ENCODE results near the gene EML4. TPM values are rescaled to one million over a fixed set of nuclear protein-coding genes. Genes with fewer than 3 reads are reported as not detected.
A peak's percentile ranks its signal among the peaks of the same experiment; 100 is the strongest.

EML4 gene
- total and polyA plus RNA-seq, 10 of the 15 experiments (the other 5 are each of a cell fraction or from before 2014, with no cell fraction given): 23.1 to 91.3 (median 77.4) TPM

DNA sequence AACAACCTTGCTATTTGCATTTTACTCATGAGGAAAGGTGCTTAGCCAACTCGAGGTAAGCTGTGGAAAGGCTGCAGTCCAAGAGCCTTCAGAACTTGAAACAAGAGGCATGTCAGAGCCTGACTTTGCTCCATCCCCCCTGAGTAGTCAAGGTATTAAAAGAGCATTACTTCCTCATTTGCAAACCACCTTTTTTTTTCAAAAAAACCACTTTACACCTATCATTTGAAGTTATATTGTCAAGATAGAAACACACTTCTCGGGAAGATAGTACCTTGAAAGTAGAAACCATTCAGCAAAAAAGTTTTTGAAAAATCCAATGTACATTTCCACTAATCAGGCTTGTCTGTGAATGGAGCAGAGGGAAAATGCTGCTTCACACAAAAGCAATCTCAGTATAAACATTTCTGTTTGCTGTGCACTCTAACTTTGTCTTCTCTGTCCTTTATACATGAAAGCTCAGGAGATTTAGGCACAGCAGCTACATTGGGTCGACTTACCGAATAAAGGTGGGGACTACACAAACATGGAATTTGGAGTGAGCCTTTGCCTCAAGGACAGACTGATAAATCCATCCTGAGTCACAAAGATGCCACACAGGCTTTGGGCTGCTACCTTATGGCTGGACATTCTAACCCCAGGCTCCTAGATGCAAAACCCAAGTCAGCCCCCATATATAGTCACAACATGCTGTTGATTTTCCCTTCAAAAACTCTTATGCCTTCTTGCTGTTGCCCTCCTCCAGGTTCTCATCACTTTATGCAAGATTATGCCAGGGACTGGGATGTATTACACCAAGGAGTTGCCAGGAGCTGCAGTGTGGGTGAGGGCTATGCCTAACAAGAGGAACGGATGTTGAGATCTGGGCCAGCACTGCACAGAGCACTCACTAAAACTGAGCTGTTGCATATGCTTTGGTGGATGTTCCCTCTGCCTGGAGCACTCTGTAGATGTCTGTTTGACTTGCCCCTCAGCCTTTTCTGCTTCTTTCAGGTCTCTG lies 41.4 kb upstream of the EML4 start:
- BruUV-seq (replicated peaks): no TSS peak
- intact Hi-C loops (cut with micrococcal nuclease; ENCODE audit: unreplicated experiment): loop anchor here (1.0 kb wide), 1 partner anchor 25 kb away; no protein-coding TSS in a partner anchor
- ChIA-PET SMC1A (ENCODE audit: uncharacterized antibody, unreplicated experiment) (interaction anchor here (0.6 to 7.2 kb wide), 14 partner anchors 8 to 1438 kb away, joined by 3 to 87 read pairs (median 8); no protein-coding TSS in a partner anchor), CTCF (interaction anchor here (0.6 to 3.4 kb wide), 10 partner anchors 9 to 129 kb away, joined by 3 to 23 read pairs (median 5); no protein-coding TSS in a partner anchor), RAD21 (ENCODE audit: unreplicated experiment) (interaction anchor here (0.9 to 6.2 kb wide), 7 partner anchors 10 to 69 kb away, joined by 3 to 41 read pairs (median 21); no protein-coding TSS in a partner anchor), POLR2A (interaction anchor here (0.7 to 6.6 kb wide), 9 partner anchors 10 to 1703 kb away, joined by 3 to 45 read pairs (median 5); no protein-coding TSS in a partner anchor)
- DNase-seq (ENCODE audit: low read depth, low spot score) (peak; percentile 83), FAIRE-seq (peak; percentile 80), ATAC-seq (peak; percentile 77)
- no peaks in the 10 kb centered on the region for H3K79me2 ChIP-seq (ENCODE audit: control insufficient read depth, insufficient read depth, low read length)
- peak overlapping the region; percentile 65 for H3K4me2 ChIP-seq (ENCODE audit: control insufficient read depth, insufficient read depth)
- no peaks in the 10 kb centered on the region for H3K36me3 ChIP-seq (ENCODE audit: control insufficient read depth in 2 of 2, insufficient read depth in 2 of 2, low read length in 1 of 2)
- no peaks in the 10 kb centered on the region for H3K9me3 ChIP-seq (replicated peaks; ENCODE audit: control insufficient read depth, insufficient read depth, low read length)
- in situ Hi-C loops (cut with MboI): no loop called here
- H3K27ac ChIP-seq (ENCODE audit: control insufficient read depth, insufficient read depth): peak overlapping the region; percentile 73
- 34% methylated on average over 5 of the region's 5 CpGs for WGBS (ENCODE audit: insufficient coverage, insufficient replicate concordance, low lambda C conversion rate, missing lambda C conversion rate)
- H3K9ac ChIP-seq (ENCODE audit: control insufficient read depth, insufficient read depth, low read length): 0 out of 2 replicates have a peak overlapping the region, but pooled peaks have one; percentile 22
- H4K20me1 ChIP-seq (ENCODE audit: control insufficient read depth, insufficient read depth): no peaks in the 10 kb centered on the region
- H3K27me3 ChIP-seq (replicated peaks in 1 of 2; ENCODE audit: control insufficient read depth in 2 of 2, insufficient read depth in 2 of 2, low read length in 1 of 2): no peaks in the 10 kb centered on the region
- H3K4me1 ChIP-seq (ENCODE audit: control insufficient read depth, insufficient read depth, low read length): peaks cover 63% of the 10 kb centered on the region
- H2AFZ ChIP-seq (ENCODE audit: control insufficient read depth, low read depth, low read length): peak overlapping the region; percentile 46; the same call in 1 of the 2 replicates
- peak overlapping the region; percentile 47 for H3K4me3 ChIP-seq
- no peak for TF ChIP-seq KLF5 (IDR thresholded peaks at IDR 0.05; ENCODE audit: partially characterized antibody)
- TF ChIP-seq IKZF2 (IDR thresholded peaks at IDR 0.05): peak; percentile 80 to 83
- TF ChIP-seq SMAD1 (IDR thresholded peaks at IDR 0.05; ENCODE audit: low read depth, partially characterized antibody): no peak
- TF ChIP-seq, protein P1, sequence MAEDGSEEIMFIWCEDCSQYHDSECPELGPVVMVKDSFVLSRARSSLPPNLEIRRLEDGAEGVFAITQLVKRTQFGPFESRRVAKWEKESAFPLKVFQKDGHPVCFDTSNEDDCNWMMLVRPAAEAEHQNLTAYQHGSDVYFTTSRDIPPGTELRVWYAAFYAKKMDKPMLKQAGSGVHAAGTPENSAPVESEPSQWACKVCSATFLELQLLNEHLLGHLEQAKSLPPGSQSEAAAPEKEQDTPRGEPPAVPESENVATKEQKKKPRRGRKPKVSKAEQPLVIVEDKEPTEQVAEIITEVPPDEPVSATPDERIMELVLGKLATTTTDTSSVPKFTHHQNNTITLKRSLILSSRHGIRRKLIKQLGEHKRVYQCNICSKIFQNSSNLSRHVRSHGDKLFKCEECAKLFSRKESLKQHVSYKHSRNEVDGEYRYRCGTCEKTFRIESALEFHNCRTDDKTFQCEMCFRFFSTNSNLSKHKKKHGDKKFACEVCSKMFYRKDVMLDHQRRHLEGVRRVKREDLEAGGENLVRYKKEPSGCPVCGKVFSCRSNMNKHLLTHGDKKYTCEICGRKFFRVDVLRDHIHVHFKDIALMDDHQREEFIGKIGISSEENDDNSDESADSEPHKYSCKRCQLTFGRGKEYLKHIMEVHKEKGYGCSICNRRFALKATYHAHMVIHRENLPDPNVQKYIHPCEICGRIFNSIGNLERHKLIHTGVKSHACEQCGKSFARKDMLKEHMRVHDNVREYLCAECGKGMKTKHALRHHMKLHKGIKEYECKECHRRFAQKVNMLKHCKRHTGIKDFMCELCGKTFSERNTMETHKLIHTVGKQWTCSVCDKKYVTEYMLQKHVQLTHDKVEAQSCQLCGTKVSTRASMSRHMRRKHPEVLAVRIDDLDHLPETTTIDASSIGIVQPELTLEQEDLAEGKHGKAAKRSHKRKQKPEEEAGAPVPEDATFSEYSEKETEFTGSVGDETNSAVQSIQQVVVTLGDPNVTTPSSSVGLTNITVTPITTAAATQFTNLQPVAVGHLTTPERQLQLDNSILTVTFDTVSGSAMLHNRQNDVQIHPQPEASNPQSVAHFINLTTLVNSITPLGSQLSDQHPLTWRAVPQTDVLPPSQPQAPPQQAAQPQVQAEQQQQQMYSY (CRISPR knock-in tag; IDR thresholded peaks at IDR 0.05): no peak
- no peak for TF ChIP-seq STAT1 (conservative IDR thresholded peaks at IDR 0.05)
- 0 out of 2 replicates have a peak, but pooled peaks have one; percentile 32 for TF ChIP-seq POLR2A (IDR thresholded peaks at IDR 0.05; ENCODE audit: low read depth, low read length)
- no peak for TF ChIP-seq NR2C2 (IDR thresholded peaks at IDR 0.05; ENCODE audit: borderline replicate concordance, control insufficient read depth, insufficient read length, low read depth)
- TF ChIP-seq, protein P2, sequence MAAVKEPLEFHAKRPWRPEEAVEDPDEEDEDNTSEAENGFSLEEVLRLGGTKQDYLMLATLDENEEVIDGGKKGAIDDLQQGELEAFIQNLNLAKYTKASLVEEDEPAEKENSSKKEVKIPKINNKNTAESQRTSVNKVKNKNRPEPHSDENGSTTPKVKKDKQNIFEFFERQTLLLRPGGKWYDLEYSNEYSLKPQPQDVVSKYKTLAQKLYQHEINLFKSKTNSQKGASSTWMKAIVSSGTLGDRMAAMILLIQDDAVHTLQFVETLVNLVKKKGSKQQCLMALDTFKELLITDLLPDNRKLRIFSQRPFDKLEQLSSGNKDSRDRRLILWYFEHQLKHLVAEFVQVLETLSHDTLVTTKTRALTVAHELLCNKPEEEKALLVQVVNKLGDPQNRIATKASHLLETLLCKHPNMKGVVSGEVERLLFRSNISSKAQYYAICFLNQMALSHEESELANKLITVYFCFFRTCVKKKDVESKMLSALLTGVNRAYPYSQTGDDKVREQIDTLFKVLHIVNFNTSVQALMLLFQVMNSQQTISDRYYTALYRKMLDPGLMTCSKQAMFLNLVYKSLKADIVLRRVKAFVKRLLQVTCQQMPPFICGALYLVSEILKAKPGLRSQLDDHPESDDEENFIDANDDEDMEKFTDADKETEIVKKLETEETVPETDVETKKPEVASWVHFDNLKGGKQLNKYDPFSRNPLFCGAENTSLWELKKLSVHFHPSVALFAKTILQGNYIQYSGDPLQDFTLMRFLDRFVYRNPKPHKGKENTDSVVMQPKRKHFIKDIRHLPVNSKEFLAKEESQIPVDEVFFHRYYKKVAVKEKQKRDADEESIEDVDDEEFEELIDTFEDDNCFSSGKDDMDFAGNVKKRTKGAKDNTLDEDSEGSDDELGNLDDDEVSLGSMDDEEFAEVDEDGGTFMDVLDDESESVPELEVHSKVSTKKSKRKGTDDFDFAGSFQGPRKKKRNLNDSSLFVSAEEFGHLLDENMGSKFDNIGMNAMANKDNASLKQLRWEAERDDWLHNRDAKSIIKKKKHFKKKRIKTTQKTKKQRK (IDR thresholded peaks at IDR 0.05; ENCODE audit: low read depth, low read length): no peak
- TF ChIP-seq ZNF274 (IDR thresholded peaks at IDR 0.05; ENCODE audit: insufficient read depth, insufficient read length): no peak
- no peak for TF ChIP-seq HDGF (IDR thresholded peaks at IDR 0.05)
- TF ChIP-seq LARP7 (IDR thresholded peaks at IDR 0.05): no peak
- TF ChIP-seq, protein P3, sequence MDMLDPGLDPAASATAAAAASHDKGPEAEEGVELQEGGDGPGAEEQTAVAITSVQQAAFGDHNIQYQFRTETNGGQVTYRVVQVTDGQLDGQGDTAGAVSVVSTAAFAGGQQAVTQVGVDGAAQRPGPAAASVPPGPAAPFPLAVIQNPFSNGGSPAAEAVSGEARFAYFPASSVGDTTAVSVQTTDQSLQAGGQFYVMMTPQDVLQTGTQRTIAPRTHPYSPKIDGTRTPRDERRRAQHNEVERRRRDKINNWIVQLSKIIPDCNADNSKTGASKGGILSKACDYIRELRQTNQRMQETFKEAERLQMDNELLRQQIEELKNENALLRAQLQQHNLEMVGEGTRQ (IDR thresholded peaks at IDR 0.05; ENCODE audit: borderline replicate concordance, low read depth, low read length): no peak
- no peak for TF ChIP-seq ZSCAN29 (IDR thresholded peaks at IDR 0.05)
- 0 out of 2 replicates have a peak, but pooled peaks have one; percentile 26 for TF ChIP-seq MTA3 (IDR thresholded peaks at IDR 0.05; ENCODE audit: borderline replicate concordance, low read length)
- TF ChIP-seq BACH1 (IDR thresholded peaks at IDR 0.05; ENCODE audit: borderline replicate concordance): no peak
